Measurements from ENCODE around the gene ABCB8. TPM values are rescaled to one million over a fixed set of nuclear protein-coding genes. Genes with fewer than 3 reads are reported as not detected.

The ABCB8 gene
- total and polyA plus RNA-seq, 11 donors: 13.6 to 34.5 (median 26.0) TPM

GRCh38 chr7:151071032-151071866 is 43.0 kb downstream of the ABCB8 start:
- ATAC-seq: no peak
- peaks cover 0 to 100% (median 98%) of the 10 kb centered on the region in 9 donors for H3K36me3 ChIP-seq
- no peak for DNase-seq
- intact Hi-C loops (cut with DNase I): no loop called here
- H3K9me3 ChIP-seq: no peaks in the 10 kb centered on the region
- no peaks in the 10 kb centered on the region for H3K27me3 ChIP-seq
- H3K4me1 ChIP-seq: peaks cover 0 to 2% (median 0%) of the 10 kb centered on the region in 12 donors
- 87 to 91% (median 89%) methylated on average over 33 to 39 of the region's 39 CpGs for WGBS, 4 donors
- no peak overlapping the region for H3K4me3 ChIP-seq
- no peak overlapping the region for H3K27ac ChIP-seq
- TF ChIP-seq CTCF (IDR thresholded peaks at IDR 0.05): no peak
- TF ChIP-seq POLR2A (IDR thresholded peaks at IDR 0.05): no peak

- TF ChIP-seq CTCF (IDR thresholded peaks at IDR 0.05): no peak
- TF ChIP-seq POLR2A (IDR thresholded peaks at IDR 0.05): no peak
- H3K9me3 ChIP-seq: no peaks in the 10 kb centered on the region
- no peak for DNase-seq
- ATAC-seq: no peak
- no peak overlapping the region for H3K4me3 ChIP-seq
- H3K4me1 ChIP-seq: peaks cover 0 to 29% (median 18%) of the 10 kb centered on the region in 12 donors
- H3K27ac ChIP-seq: no peak overlapping the region
- H3K36me3 ChIP-seq: peaks cover 0 to 84% (median 75%) of the 10 kb centered on the region in 9 donors
- H3K27me3 ChIP-seq: no peaks in the 10 kb centered on the region
- WGBS, 4 donors: 84 to 88% (median 86%) methylated on average over 17 of the region's 17 CpGs
- intact Hi-C loops (cut with DNase I): no loop called here
These were observed 45.7 kb downstream of the ABCB8 start for GRCh38 chr7:151073990-151074389.

GRCh38 chr7:151074817-151075661 is 46.8 kb downstream of the ABCB8 start:
- H3K9me3 ChIP-seq: no peaks in the 10 kb centered on the region
- H3K27me3 ChIP-seq: no peaks in the 10 kb centered on the region
- WGBS, 4 donors: 92 to 94% (median 93%) methylated on average over 21 to 26 of the region's 26 CpGs
- peaks cover 0 to 74% (median 65%) of the 10 kb centered on the region in 9 donors for H3K36me3 ChIP-seq
- H3K27ac ChIP-seq: no peak overlapping the region
- intact Hi-C loops (cut with DNase I): no loop called here
- no peak for TF ChIP-seq POLR2A (IDR thresholded peaks at IDR 0.05)
- no peak for TF ChIP-seq CTCF (IDR thresholded peaks at IDR 0.05)
- H3K4me1 ChIP-seq: peaks cover 6 to 40% (median 27%) of the 10 kb centered on the region in 12 donors
- ATAC-seq (no peak), DNase-seq (no peak)
- H3K4me3 ChIP-seq: no peak overlapping the region

GRCh38 chr7:151075662-151075971 is 47.4 kb downstream of the ABCB8 start:
- Histone ChIP-seq H3K4me3 (no peak overlapping the region), H3K36me3 (peaks cover 0 to 68% (median 59%) of the 10 kb centered on the region in 9 donors), H3K27me3 (no peaks in the 10 kb centered on the region), H3K27ac (no peak overlapping the region), H3K9me3 (no peaks in the 10 kb centered on the region), H3K4me1 (peaks cover 6 to 40% (median 27%) of the 10 kb centered on the region in 12 donors)
- DNase-seq: no peak
- no peak for ATAC-seq
- intact Hi-C loops (cut with DNase I): no loop called here
- 82 to 89% (median 84%) methylated on average over 5 to 7 of the region's 7 CpGs for WGBS, 4 donors
- TF ChIP-seq POLR2A (IDR thresholded peaks at IDR 0.05) (no peak), CTCF (IDR thresholded peaks at IDR 0.05) (no peak)

Data from heart left ventricle (tissue), 16 donors.